GM12891 (cell line): Measurements from ENCODE around the gene VSIG10.
"Not testable (repeated sequence)": the region's sequence is repeated elsewhere in the genome, so short reads cannot be mapped to it uniquely, and the experiment has no call there.

Source experiments
- DNase-seq: peaks from one replicate; pipeline ENCODE4 v3.0.0; 2011; ENCODE audit warnings: low spot score; ENCODE audit not compliant: insufficient read length
- FAIRE-seq: peaks from 2 replicates; lab custom pipeline; 2011; peaks lifted over from hg19 to GRCh38; lab: Jason Lieb, UNC
- PAX5 ChIP-seq: IDR thresholded peaks from 2 replicates; pipeline ENCODE4 v1.6.1; 2011; ENCODE audit warnings: low read length, moderate library complexity, mild to moderate bottlenecking; ENCODE audit not compliant: insufficient read depth, severe bottlenecking
- POLR2A ChIP-seq: IDR thresholded peaks from 2 replicates; pipeline ENCODE4 v1.6.1; 2011; ENCODE audit warnings: low read depth, low read length, control low read depth
- POLR2AphosphoS5 ChIP-seq: IDR thresholded peaks from 2 replicates; pipeline ENCODE4 v1.6.1; 2011; ENCODE audit warnings: low read depth, low read length, control low read depth
- POU2F2 ChIP-seq: IDR thresholded peaks from 2 replicates; pipeline ENCODE4 v1.6.1; 2011; ENCODE audit warnings: low read depth, mild to moderate bottlenecking, control low read depth, low read length, moderate library complexity
- SPI1 ChIP-seq: IDR thresholded peaks from 2 replicates; pipeline ENCODE4 v1.6.1; 2011; ENCODE audit warnings: low read depth, low read length, control low read depth
- TAF1 ChIP-seq: IDR thresholded peaks from 2 replicates; pipeline ENCODE4 v1.6.1; 2011; ENCODE audit warnings: low read depth, low read length, control low read depth

Gene VSIG10

DNA sequence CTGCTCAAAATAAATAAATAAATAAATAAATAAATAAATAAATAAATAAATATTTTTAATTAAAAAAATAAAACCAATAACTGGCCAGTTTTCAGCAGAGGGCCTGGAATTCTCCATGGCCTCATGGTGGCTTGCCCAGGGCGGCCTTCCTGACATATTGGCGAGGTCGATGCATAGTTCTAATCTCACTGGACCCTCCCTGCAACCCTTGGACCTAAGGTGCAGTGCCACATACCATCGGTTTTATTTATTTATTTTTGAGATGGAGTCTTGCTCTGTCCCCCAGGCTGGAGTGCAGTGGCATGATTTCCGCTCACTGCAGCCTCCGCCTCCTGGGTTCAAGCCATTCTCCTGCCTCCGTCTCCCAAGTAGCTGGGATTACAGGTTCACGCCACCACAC, 3.9 kb upstream of the VSIG10 start:
- FAIRE-seq (no peak), DNase-seq (no peak)
- TF ChIP-seq POLR2A (no peak), POLR2AphosphoS5 (no peak), POU2F2 (no peak), TAF1 (no peak), SPI1 (no peak), PAX5 (no peak)

DNA sequence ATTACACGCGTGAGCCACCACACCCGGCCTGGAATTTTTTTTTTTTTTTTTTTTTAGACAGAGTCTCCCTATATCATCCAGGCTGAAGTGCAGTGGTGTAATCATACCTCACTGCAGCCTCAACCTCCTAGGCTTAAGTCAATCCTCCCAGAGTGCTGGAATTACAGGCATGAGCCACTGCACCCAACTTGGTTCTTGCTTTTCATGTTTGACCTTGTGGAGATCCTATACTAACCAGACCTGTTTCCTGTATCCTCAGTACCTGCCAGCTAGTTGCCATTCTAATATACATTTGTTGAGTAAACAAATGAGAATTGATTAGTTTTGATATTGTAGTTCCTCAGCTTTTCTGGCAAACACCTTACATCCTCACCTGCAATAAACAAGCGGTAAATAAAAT, 3.2 kb upstream of the VSIG10 start:
- no peak for FAIRE-seq
- no peak for TF ChIP-seq SPI1
- no peak for TF ChIP-seq POLR2A
- TF ChIP-seq TAF1, result no peak
- no peak for TF ChIP-seq POU2F2
- TF ChIP-seq PAX5, result no peak
- no peak for TF ChIP-seq POLR2AphosphoS5

GRCh38 chr12:118103201-118103600, 610 bp downstream of the VSIG10 start:
- TF ChIP-seq POU2F2 (no peak), POLR2A (no peak), SPI1 (no peak), PAX5 (no peak), POLR2AphosphoS5 (no peak), TAF1 (no peak)
- no peak for DNase-seq
- no peak for FAIRE-seq

More for the DNA sequence above, 3.2 kb upstream of the VSIG10 start:
- DNase-seq, result no peak

- no peak for TF ChIP-seq POLR2AphosphoS5
- no peak for TF ChIP-seq POLR2A
- no peak for TF ChIP-seq PAX5
- TF ChIP-seq POU2F2, result no peak
- TF ChIP-seq SPI1, result no peak
- TF ChIP-seq TAF1, result no peak
- no peak for FAIRE-seq
- no peak for DNase-seq
These were observed 1.2 kb downstream of the VSIG10 start for GRCh38 chr12:118102609-118103008.

GRCh38 chr12:118102070-118102469, 1.7 kb downstream of the VSIG10 start:
- no peak for FAIRE-seq
- TF ChIP-seq TAF1 (no peak), POU2F2 (no peak), PAX5 (no peak), POLR2A (no peak), POLR2AphosphoS5 (no peak), SPI1 (no peak)
- DNase-seq, result no peak

DNA sequence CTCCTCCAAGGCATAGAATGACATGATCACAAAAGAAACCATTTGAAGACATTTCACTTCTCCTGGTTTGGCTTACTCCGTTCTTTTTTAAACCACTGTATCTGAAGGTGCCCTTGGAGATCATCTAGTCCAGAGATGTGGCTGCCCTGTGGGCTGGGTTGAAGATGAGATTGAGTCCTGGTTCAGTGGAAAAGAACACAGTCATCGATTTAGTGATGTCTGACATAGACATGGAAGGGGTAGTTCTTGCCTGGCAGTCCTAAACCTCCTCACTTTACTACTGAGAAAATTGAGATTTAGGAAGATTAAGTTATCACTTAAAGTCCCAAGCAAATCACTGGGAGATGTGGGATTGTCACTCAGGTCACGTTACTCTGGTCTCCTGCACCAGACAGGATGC, 2.8 kb downstream of the VSIG10 start:
- FAIRE-seq, result no peak

GRCh38 chr12:118098911-118099671, 4.7 kb downstream of the VSIG10 start:
- FAIRE-seq (peak; percentile 51), DNase-seq (no peak)
- TF ChIP-seq SPI1 (no peak), POLR2A (no peak), TAF1 (no peak), PAX5 (no peak), POU2F2 (no peak), POLR2AphosphoS5 (no peak)

More for the DNA sequence above, 2.8 kb downstream of the VSIG10 start:
- DNase-seq, result no peak
- TF ChIP-seq SPI1, result no peak
- no peak for TF ChIP-seq PAX5
- no peak for TF ChIP-seq POLR2A
- TF ChIP-seq TAF1, result no peak
- no peak for TF ChIP-seq POU2F2
- TF ChIP-seq POLR2AphosphoS5, result no peak

GRCh38 chr12:118098401-118098800, 5.4 kb downstream of the VSIG10 start:
- TF ChIP-seq POU2F2 (no peak), TAF1 (no peak), POLR2AphosphoS5 (no peak), SPI1 (no peak), POLR2A (no peak), PAX5 (no peak)
- DNase-seq, result no peak
- FAIRE-seq, result no peak

GRCh38 chr12:118094039-118094438, 9.8 kb downstream of the VSIG10 start:
- TF ChIP-seq TAF1 (no peak), POLR2A (no peak), PAX5 (no peak), SPI1 (no peak), POU2F2 (no peak), POLR2AphosphoS5 (no peak)
- FAIRE-seq (no peak), DNase-seq (no peak)

- no peak for FAIRE-seq
- no peak for DNase-seq
- TF ChIP-seq SPI1 (no peak), POLR2AphosphoS5 (no peak), POLR2A (no peak), TAF1 (no peak), PAX5 (no peak)
These were observed 14.0 kb downstream of the VSIG10 start for GRCh38 chr12:118089782-118090181.

DNA sequence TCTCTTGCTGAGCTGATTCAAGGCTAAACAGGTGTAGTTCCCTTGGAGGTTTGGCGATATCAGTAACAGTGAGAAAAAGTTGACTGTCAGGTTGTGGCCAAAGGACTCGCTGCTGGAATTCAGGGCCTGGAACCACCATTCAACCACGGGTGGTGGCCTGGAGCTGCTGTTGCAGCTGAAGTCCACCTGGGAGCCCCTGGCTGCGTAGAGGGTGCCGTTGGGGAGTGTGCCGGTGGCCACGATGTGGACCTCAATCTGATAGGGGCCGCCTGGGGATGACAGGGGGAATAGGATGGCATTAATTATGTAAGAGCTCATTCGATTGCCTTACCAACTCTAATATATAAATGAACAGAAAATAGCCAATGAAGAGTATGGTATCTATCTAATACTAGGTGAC, 21.6 kb downstream of the VSIG10 start:
- FAIRE-seq, result no peak
- TF ChIP-seq POU2F2 (no peak), PAX5 (no peak), SPI1 (no peak), POLR2AphosphoS5 (no peak), POLR2A (no peak), TAF1 (no peak)
- no peak for DNase-seq

GRCh38 chr12:118081521-118081920, 22.3 kb downstream of the VSIG10 start:
- DNase-seq, FAIRE-seq: not testable (repeated sequence)
